Esophagus squamous epithelium (tissue), 4 donors: ENCODE measurements around the gene MAGI1.

Source experiments
- CTCF ChIP-seq, 6 experiments: fragments of 450-650 bp in 4 of 6; fragments of 200-600 bp in 2 of 6; sonication (generic) in 2 of 6; IDR thresholded peaks; one replicate each; pipeline ENCODE4 v1.5.1; 2016 to 2019; ENCODE audit warnings: antibody characterized with exemption in 6 of 6, mild to moderate bottlenecking in 4 of 6, moderate library complexity in 4 of 6
- POLR2A ChIP-seq, 4 donors: fragments of 450-650 bp; IDR thresholded peaks; one replicate each; pipeline ENCODE4 v1.6.1; 2017; ENCODE audit warnings: antibody characterized with exemption in 4 of 4, mild to moderate bottlenecking in 4 of 4, moderate library complexity in 3 of 4

DNA sequence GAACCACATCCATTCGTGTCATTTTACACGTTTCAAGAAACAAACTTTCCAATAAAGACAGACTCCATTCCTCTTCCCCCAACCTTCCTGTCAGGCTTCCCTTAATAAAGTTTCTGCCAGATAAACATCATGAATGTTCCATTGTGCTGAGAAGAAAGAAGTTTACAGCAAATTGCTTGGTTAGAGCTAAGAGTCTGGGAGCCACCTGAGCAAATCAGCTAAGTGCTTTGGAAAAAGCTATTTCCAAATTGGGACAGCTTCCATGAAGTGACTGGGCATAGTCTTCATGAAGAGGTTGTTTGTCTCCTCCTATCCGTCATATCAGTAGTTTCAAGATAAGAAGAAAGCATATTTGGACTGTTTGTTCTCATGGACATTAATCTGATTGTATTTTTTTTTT lies 77.0 kb downstream of the MAGI1 start:
- no peak for TF ChIP-seq CTCF (IDR thresholded peaks at IDR 0.05)
- no peak for TF ChIP-seq POLR2A (IDR thresholded peaks at IDR 0.05)
